HepG2 (cell line): ENCODE measurements around the gene PRR30. TPM values are rescaled to one million over a fixed set of nuclear protein-coding genes. Genes with fewer than 3 reads are reported as not detected.

Experiments used
- CENPBD1 ChIP-seq: sonication (generic); formaldehyde crosslinking; IDR thresholded peaks from 2 replicates; pipeline ENCODE4 v1.8.0; 2022; ENCODE audit warnings: missing genetic modification reagents, low read depth, mild to moderate bottlenecking, borderline replicate concordance
- KAT8 ChIP-seq: IDR thresholded peaks from 2 replicates; pipeline ENCODE4 v1.6.1; 2016; ENCODE audit warnings: missing genetic modification reagents, missing compliant biosample characterization
- PAWR ChIP-seq: sonication (generic); formaldehyde crosslinking; IDR thresholded peaks from 2 replicates; pipeline ENCODE4 v1.4.0; 2020; ENCODE audit warnings: missing genetic modification reagents, mild to moderate bottlenecking, borderline replicate concordance
- REL ChIP-seq: sonication (generic); formaldehyde crosslinking; conservative IDR thresholded peaks from 2 replicates; pipeline ENCODE4 v1.8.0; 2022; ENCODE audit warnings: mild to moderate bottlenecking, missing genetic modification reagents, moderate library complexity
- SIX1 ChIP-seq: sonication (generic); formaldehyde crosslinking; IDR thresholded peaks from 2 replicates; pipeline ENCODE4 v1.4.0; 2020; ENCODE audit warnings: missing genetic modification reagents, borderline replicate concordance
- SMAD3 ChIP-seq: sonication (generic); formaldehyde crosslinking; IDR thresholded peaks from 2 replicates; pipeline ENCODE4 v1.4.0; 2020; ENCODE audit warnings: missing genetic modification reagents
- SMC3 ChIP-seq: IDR thresholded peaks from 2 replicates; pipeline ENCODE4 v1.6.1; 2011; ENCODE audit warnings: low read length, improper control_type of control experiment
- SMYD3 ChIP-seq: sonication (generic); formaldehyde crosslinking; IDR thresholded peaks from 2 replicates; pipeline ENCODE4 v1.8.1; 2023; ENCODE audit warnings: mild to moderate bottlenecking, missing genetic modification reagents
- SRSF1 ChIP-seq: fragments of 200-400 bp; formaldehyde crosslinking; optimal IDR thresholded peaks from 2 replicates; pipeline ENCODE3; 2017; ENCODE audit warnings: mild to moderate bottlenecking, low read depth, low read length, moderate library complexity
- TFE3 ChIP-seq: IDR thresholded peaks from 2 replicates; pipeline ENCODE4 v1.6.1; 2016
- ZFP62 ChIP-seq: sonication (generic); formaldehyde crosslinking; IDR thresholded peaks from 2 replicates; pipeline ENCODE4 v1.4.0; 2020; ENCODE audit warnings: missing genetic modification reagents
- ZNF235 ChIP-seq: sonication (generic); formaldehyde crosslinking; IDR thresholded peaks from 2 replicates; pipeline ENCODE4 v1.8.1; 2023; ENCODE audit warnings: mild to moderate bottlenecking, missing genetic modification reagents, borderline replicate concordance
- ZNF331 ChIP-seq: sonication (generic); formaldehyde crosslinking; IDR thresholded peaks from 2 replicates; pipeline ENCODE4 v1.4.0; 2020; ENCODE audit warnings: missing genetic modification reagents
- ZNF776 ChIP-seq: sonication (generic); formaldehyde crosslinking; IDR thresholded peaks from 2 replicates; pipeline ENCODE4 v1.4.0; 2020; ENCODE audit warnings: mild to moderate bottlenecking, missing genetic modification reagents
- polyA plus RNA-seq, 8 experiments: library from polyadenylated mRNA; depleted of rRNA in 3 of 8; stranded (reverse) in 7 of 8; unstranded in 1 of 8; fragments of >200 nt; fragmentation: Illumina TruSeq in 4 of 8; extraction: Trizol in 4 of 8; gene quantifications; 2 replicates each; pipeline versions ENCODE4 v1.2.1 to v1.2.3, GENCODE V29; 2011 to 2016; ENCODE audit warnings: low read depth in 4 of 8, missing spikeins in 1 of 8, mixed read lengths in 1 of 8; ENCODE audit not compliant: insufficient read depth in 1 of 8
- total RNA-seq, 5 experiments: library from RNA; depleted of rRNA; stranded (reverse); fragments of >200 nt; fragmentation: Illumina TruSeq; extraction: Trizol; gene quantifications; 2 replicates each; pipeline ENCODE4 v1.2.3, GENCODE V29; 2016; ENCODE audit warnings: low read depth in 1 of 5
- TF ChIP-seq, protein P1 (sequence below): sonication (generic); formaldehyde crosslinking; IDR thresholded peaks from 2 replicates; pipeline ENCODE4; 2020; ENCODE audit warnings: missing genetic modification reagents, mild to moderate bottlenecking, borderline replicate concordance
- TF ChIP-seq, protein P2 (sequence below): sonication (generic); formaldehyde crosslinking; IDR thresholded peaks from 2 replicates; pipeline ENCODE4 v1.4.0; 2020; ENCODE audit warnings: missing genetic modification reagents, borderline replicate concordance
- TF ChIP-seq, protein P3 (sequence below), 2 experiments: sonication (generic) in 1 of 2; formaldehyde crosslinking in 1 of 2; IDR thresholded peaks; 2 replicates each; pipeline versions ENCODE4 v1.5.1 to v1.6.1; 2011 to 2020; ENCODE audit warnings: borderline replicate concordance in 1 of 2, low read depth in 1 of 2, low read length in 1 of 2, mild to moderate bottlenecking in 1 of 2, missing genetic modification reagents in 1 of 2, moderate library complexity in 1 of 2

PRR30 gene
- total and polyA plus RNA-seq, 2 of the 13 experiments (the other 11 are each of a cell fraction or from before 2014, with no cell fraction given) = not detected

DNA sequence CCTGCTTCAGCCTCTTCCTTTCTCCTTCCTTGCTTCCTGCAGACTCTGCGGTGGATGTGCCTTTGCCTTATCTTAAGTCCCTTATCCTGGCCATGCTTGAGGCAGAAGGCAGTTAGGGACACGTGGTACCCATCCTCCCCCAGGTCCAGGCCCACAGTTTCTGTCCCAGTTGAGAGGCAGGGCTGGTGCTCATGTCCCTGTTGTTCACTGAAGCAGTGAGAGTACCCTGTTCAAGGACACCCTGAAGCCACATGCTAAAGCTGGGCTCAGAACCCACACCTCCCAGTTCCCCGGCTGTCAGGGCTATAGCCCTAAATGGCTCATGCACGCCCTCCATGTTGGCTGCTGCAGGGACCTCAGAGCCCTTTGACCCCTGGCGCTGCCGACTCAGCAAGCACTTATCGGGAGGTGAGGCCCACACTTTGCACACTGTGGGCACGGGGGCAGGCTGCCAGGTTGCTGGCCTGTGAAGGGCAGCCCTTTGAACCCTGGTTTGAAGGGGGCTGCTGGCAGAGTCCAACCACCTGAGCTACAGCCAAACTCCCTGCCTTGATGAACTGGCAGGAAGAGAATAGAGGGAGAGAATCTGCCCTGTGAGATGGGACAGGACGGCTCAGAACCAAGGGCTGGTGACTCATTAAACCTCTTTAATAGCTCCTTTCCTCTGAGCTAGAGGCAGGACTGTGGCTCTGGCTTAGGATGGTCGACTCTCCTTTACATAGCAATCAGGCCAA is 46.3 kb downstream of the PRR30 start (continued):
- no peak; the same call in 1 of the 2 replicates for TF ChIP-seq CENPBD1
- TF ChIP-seq SMYD3 (CRISPR knock-in tag) = no peak; the same call in 1 of the 2 replicates
- TF ChIP-seq PAWR (CRISPR knock-in tag) = no peak
- TF ChIP-seq SMC3 = no peak
- no peak for TF ChIP-seq REL (CRISPR knock-in tag)
- TF ChIP-seq, protein P1, sequence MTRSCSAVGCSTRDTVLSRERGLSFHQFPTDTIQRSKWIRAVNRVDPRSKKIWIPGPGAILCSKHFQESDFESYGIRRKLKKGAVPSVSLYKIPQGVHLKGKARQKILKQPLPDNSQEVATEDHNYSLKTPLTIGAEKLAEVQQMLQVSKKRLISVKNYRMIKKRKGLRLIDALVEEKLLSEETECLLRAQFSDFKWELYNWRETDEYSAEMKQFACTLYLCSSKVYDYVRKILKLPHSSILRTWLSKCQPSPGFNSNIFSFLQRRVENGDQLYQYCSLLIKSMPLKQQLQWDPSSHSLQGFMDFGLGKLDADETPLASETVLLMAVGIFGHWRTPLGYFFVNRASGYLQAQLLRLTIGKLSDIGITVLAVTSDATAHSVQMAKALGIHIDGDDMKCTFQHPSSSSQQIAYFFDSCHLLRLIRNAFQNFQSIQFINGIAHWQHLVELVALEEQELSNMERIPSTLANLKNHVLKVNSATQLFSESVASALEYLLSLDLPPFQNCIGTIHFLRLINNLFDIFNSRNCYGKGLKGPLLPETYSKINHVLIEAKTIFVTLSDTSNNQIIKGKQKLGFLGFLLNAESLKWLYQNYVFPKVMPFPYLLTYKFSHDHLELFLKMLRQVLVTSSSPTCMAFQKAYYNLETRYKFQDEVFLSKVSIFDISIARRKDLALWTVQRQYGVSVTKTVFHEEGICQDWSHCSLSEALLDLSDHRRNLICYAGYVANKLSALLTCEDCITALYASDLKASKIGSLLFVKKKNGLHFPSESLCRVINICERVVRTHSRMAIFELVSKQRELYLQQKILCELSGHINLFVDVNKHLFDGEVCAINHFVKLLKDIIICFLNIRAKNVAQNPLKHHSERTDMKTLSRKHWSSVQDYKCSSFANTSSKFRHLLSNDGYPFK (CRISPR knock-in tag) = peak; percentile 67; the same call in 1 of the 2 replicates
- TF ChIP-seq KAT8 (CRISPR knock-in tag) = peak; percentile 84
- no peak for TF ChIP-seq ZNF776 (CRISPR knock-in tag)
- no peak for TF ChIP-seq ZFP62
- peak; percentile 53 for TF ChIP-seq SRSF1
- peak; percentile 85 for TF ChIP-seq ZNF331 (CRISPR knock-in tag)
- TF ChIP-seq TFE3 = peak; percentile 61; the same call in 1 of the 2 replicates
- TF ChIP-seq SIX1 (CRISPR knock-in tag) = no peak
- TF ChIP-seq, protein P2, sequence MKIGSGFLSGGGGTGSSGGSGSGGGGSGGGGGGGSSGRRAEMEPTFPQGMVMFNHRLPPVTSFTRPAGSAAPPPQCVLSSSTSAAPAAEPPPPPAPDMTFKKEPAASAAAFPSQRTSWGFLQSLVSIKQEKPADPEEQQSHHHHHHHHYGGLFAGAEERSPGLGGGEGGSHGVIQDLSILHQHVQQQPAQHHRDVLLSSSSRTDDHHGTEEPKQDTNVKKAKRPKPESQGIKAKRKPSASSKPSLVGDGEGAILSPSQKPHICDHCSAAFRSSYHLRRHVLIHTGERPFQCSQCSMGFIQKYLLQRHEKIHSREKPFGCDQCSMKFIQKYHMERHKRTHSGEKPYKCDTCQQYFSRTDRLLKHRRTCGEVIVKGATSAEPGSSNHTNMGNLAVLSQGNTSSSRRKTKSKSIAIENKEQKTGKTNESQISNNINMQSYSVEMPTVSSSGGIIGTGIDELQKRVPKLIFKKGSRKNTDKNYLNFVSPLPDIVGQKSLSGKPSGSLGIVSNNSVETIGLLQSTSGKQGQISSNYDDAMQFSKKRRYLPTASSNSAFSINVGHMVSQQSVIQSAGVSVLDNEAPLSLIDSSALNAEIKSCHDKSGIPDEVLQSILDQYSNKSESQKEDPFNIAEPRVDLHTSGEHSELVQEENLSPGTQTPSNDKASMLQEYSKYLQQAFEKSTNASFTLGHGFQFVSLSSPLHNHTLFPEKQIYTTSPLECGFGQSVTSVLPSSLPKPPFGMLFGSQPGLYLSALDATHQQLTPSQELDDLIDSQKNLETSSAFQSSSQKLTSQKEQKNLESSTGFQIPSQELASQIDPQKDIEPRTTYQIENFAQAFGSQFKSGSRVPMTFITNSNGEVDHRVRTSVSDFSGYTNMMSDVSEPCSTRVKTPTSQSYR (CRISPR knock-in tag) = peak; percentile 56; the same call in 1 of the 2 replicates
- no peak for TF ChIP-seq SMAD3
- TF ChIP-seq, protein P3, sequence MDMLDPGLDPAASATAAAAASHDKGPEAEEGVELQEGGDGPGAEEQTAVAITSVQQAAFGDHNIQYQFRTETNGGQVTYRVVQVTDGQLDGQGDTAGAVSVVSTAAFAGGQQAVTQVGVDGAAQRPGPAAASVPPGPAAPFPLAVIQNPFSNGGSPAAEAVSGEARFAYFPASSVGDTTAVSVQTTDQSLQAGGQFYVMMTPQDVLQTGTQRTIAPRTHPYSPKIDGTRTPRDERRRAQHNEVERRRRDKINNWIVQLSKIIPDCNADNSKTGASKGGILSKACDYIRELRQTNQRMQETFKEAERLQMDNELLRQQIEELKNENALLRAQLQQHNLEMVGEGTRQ (IDR thresholded peaks at IDR 0.05; ENCODE audit: low read depth, low read length) = no peak
- TF ChIP-seq, protein P3 (CRISPR knock-in tag; IDR thresholded peaks at IDR 0.05; ENCODE audit: borderline replicate concordance) = peak; percentile 66
- 0 out of 2 replicates have a peak, but pooled peaks have one; percentile 41 for TF ChIP-seq ZNF235
